ENCODE measurements around the gene EIF5. TPM values are rescaled to one million over a fixed set of nuclear protein-coding genes. Genes with fewer than 3 reads are reported as not detected.

EIF5 gene
- polyA plus RNA-seq, 3 donors: 48.7 to 156 (median 99.1) TPM

DNA sequence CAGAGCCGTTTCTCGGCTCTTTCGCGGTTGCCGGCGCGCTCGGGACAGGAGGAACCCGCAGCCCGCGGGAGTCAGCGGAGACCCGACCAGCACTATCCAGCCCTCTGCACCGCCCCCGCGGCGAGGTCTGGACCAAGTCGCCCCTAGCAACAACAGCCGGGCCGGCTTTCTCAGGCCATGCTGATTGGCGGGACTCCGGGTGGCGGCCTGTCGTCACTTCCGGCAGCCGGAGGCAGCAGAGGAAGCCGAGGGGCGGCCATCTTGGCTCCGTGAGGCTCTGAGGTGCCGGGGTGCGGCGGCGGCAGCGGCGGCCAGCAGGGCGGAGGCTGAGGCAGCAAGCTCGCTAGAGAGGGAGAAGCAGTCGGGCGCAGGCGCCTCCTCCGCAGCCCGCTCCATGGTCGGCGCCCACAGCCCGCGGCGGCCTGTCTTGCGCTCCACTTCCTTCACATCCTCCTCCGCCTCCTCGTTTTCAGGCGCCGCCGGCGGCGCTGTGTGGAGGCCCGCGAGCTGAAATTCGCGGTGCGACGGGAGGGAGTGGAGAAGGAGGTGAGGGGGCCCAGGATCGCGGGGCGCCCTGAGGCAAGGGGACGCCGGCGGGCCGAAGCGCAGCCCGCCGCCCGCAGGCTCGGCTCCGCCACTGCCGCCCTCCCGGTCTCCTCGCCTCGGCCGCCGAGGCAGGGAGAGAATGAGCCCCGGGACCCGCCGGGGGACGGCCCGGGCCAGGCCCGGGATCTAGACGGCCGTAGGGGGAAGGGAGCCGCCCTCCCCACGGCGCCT lies 51.3 kb downstream of the EIF5 start, which contains the start of gene MARK3:
Gene MARK3 (plus strand): TSS at position 264 of the 777 bp plus-strand sequence. CDS start 615 bp downstream, outside the sequence.
- H3K27ac ChIP-seq (ENCODE audit: low read depth, low read length): peak within 1 kb of the TSS; percentile 76
- 0 to 1% (median 0%) methylated on average over 74 to 90 of the region's 91 CpGs for WGBS, 3 donors

DNA sequence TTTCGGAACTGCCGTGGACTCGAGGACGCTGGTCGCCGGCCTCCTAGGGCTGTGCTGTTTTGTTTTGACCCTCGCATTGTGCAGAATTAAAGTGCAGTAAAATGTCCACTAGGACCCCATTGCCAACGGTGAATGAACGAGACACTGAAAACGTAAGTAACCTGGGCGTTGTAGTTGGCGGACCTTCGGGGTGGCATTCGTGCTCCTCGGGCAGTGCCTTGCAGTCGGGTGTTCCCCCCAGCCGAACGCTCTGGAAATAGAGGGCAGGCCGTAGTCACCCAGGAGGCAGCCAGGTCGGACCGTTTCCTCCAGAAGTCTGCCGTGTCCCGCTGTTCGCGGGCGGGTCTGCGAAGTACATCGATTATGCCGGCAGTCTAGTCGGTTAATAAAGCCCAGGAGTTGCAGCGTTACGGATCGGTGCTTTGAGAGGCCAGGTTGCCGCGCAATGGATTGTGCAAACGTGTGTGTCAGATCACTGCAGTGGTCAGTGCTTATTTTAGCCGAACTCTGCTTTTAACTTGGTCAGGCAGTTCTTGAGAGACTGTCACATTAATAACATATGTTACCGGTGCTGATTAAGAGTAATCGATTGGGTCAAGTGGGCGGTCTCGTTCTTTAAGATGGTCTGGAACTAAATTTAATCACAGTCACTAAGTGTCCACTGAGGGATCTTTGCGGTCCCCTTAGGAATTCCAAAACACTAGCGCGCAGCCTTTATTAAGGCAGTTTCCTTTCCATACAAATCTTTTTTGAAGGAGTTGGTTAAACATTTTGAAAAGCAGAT lies 52.1 kb downstream of the EIF5 start:
- peak overlapping the region; percentile 76 for H3K27ac ChIP-seq (ENCODE audit: low read depth, low read length)
- WGBS, 3 donors: 0 to 1% (median 0%) methylated on average over 44 of the region's 44 CpGs

DNA sequence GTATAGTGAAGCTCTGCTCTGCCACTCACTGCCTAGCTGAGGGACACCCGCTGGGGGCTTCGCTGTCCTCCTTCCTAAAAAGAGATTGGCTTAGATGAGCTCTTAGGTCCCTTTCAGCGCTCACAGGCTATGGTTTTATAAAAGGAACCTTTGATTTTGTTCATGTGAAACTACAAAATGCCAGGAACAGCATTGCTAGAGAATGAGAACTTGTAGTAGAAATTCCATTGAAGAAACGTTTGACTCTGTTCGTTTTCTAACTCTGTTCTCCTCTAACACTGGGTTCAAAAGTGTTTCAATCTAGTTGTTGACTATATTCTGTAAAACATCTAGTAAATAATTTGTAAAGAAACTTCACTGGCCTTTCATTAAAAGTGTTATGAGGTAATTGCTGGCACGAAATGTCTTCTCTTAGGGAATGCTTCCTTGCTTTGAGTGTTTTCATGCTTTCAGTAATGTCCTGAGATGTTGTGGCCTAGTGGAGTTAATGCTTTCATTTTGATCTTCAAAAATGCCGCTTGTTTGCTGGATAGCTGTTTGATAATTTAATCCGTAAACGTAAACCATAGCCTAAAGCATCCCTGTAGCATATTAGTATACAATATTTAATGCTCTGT lies 52.8 kb downstream of the EIF5 start:
- WGBS, 3 donors: 6 to 15% (median 11%) methylated on average over 9 of the region's 9 CpGs
- H3K27ac ChIP-seq (ENCODE audit: low read depth, low read length): no peak overlapping the region

DNA sequence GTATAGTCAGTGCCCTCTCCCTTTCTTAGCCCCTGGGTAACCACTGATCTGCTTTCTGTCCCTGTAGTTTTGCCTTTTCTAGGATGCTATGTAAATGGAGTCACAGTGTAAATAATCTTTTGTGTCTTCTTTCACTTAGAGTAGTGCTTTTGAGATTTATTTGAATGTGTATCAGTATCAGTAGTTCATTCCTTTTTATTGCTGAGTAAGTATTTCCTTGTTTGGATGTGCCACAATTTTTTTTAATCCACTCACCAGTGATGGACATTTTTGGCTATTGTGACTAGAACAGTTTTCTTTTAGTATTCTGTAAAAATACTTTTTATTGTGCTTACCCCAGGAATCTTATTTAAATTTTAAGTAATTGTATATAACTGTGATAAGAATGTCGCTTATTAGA lies 54.6 kb downstream of the EIF5 start:
- no peak overlapping the region for H3K27ac ChIP-seq (ENCODE audit: low read depth, low read length)
- 98 to 100% (median 100%) methylated on average over 1 of the region's 1 CpG for WGBS, 3 donors

DNA sequence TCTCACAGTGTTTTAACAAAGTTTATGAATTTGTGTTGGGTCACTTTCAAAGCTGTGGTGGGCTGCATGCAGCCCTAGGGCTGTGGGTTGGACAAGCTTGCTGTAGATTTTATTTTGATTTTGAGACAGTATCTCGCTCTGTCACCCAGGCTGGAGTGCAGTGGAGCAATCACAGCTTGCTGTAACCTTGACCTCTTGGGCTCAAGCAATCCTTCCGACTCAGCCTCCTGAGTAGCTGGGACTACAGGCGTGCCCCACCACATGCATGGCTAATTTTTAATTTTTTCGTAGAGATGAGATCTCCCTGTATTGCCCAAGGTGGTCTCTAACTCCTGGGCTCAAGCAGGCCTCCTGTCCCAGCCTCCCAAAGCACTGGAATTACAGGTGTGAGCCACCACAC lies 56.6 kb downstream of the EIF5 start:
- H3K27ac ChIP-seq (ENCODE audit: low read depth, low read length): no peak overlapping the region
- 71 to 82% (median 78%) methylated on average over 4 of the region's 4 CpGs for WGBS, 3 donors

DNA sequence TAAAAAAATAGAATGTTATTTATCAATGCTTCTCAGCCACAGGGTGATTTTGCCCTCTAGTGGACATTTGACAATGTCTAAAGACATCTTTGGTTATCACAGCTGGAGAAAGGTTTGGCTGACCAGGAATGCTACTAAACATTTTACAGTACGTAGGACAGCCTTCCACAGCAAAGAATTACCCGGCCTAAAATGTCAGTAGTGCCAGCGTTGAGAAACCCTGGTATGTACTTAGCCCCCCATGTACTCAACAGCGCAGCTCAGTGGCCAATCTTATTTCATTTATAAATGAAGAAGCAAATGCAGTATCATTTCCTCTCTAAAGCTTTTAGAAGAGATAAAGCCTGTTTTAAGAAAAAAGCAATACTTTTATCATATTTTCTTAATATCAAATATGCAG lies 57.0 kb downstream of the EIF5 start:
- 9 to 14% (median 12%) methylated on average over 4 of the region's 4 CpGs for WGBS, 3 donors
- no peak overlapping the region for H3K27ac ChIP-seq (ENCODE audit: low read depth, low read length)

DNA sequence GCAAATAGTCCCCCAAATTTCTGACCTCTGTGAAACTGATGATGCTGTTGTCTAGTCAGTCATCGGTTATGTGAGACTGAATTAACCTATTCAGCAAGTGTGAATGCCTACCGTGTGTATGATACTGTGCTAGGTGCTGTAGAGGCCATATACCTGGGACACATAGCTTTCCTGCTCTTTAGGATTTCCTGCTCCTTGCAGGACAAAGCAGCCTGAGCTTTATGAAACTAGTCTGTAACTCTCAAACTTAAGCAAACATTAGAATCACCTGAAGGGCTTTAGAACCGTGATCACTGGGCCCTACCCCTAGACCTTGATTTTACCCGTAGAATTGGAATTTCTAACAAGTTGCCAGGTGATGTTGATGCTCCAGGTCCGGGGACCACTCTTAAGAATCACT lies 58.1 kb downstream of the EIF5 start:
- 44 to 85% (median 77%) methylated on average over 5 of the region's 5 CpGs for WGBS, 3 donors
- H3K27ac ChIP-seq (ENCODE audit: low read depth, low read length): no peak overlapping the region

DNA sequence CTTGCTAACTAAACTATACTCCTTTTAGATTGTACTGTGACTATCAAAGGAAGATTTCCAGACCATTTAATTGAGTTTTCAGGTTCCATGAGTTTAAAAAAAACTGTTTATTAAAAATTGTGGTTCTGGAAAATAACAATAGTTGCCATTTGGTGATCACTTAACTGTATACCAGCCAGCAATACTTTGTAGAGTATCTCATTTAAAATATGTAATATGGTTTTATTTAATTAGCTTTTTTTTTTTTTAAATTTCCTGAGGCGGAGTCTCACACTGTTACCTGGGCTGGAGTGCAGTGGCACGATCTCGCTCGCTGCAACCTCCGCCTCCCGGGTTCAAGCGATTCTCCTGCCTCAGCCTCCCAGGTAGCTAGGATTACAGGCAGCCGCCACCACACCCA lies 58.5 kb downstream of the EIF5 start:
- 90 to 98% (median 93%) methylated on average over 8 of the region's 8 CpGs for WGBS, 3 donors
- H3K27ac ChIP-seq (ENCODE audit: low read depth, low read length): no peak overlapping the region

DNA sequence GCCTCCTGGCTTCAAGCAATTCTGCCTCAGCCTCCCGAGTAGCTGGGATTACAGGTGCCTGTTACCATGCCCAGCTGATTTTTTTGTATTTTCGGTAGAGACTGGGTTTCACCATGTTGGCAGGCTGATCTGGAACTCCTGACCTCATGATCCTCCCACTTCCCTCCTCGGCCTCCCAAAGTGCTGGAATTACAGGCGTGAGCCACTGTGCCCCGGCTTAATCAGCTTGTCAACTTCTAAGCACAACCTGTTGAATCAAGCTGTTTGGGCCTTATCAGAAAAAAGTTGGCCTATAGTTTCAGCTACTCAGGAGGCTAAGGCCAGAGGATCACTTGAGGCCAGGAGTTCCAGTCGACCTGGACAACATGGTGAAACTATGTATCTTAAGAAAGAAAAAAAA lies 59.0 kb downstream of the EIF5 start:
- WGBS, 3 donors: 40 to 62% (median 56%) methylated on average over 6 of the region's 6 CpGs
- H3K27ac ChIP-seq (ENCODE audit: low read depth, low read length): no peak overlapping the region

DNA sequence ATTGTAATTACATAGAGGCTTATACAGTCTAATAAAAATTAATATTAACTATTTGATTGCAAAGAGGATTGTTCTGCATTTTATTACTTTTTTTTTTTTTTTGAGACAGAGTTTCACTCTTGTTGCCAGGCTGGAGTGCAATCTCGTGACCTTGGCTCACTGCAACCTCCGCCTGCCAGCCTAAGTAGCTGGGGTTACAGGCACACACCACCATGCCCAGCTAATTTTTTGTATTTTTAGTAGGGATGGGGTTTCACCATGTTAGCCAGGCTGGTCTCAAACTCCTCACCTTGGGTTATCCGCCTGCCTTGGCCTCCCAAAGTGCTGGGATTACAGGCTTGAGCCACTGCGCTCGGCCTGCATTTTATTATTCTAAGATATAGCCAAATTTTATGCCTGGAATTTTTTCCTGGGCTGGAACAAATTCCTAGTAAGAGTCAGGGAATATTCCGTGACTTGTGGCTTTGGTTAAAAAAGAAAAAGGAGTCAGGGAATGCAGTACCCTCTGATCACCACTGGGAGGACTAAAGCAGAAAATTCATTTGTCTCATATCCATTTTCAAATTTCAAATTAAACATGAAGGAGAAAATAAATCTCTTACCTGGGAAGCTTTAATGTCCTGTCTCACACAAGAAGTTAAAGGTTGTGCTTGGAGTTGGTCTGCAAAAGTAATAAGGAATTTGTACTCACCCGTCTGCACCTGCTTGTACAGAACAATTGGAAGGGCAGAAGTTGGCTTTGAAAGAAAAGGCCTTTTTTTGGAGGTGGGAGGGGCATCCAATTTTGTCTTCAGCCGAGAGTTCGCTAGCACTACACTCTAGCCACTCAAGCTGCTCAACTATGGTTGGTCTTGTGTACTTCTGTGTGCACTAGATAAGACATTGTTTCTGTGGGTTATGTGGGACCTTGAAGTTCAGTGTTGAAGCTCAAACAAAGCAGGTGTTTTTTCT lies 59.9 kb downstream of the EIF5 start:
- 30 to 48% (median 46%) methylated on average over 9 of the region's 9 CpGs for WGBS, 3 donors
- H3K27ac ChIP-seq (ENCODE audit: low read depth, low read length): no peak overlapping the region

Other genes starting within 250 kb of the EIF5 start
- gene EXOC3L4, start 239.5 kb upstream of the EIF5 start, polyA plus RNA-seq: 1 to 10 TPM; 1.7 to 4.5 (median 1.7) TPM
- gene TNFAIP2, start 210.8 kb upstream of the EIF5 start, polyA plus RNA-seq: 100 to 1,000 TPM in 2 of 3 donors, 10 to 100 TPM in 1; 24.6 to 405 (median 266) TPM
- gene MARK3, start 51.2 kb downstream of the EIF5 start, polyA plus RNA-seq: 10 to 100 TPM; 36.4 to 47.8 (median 43.5) TPM
- 100 to 1,000 TPM; 109 to 574 (median 196) TPM for gene CKB, start 188.6 kb downstream of the EIF5 start, polyA plus RNA-seq
- 10 to 100 TPM in 2 of 3 donors, 1 to 10 TPM in 1; 6.9 to 19.2 (median 12.0) TPM for gene TRMT61A, start 195.0 kb downstream of the EIF5 start, polyA plus RNA-seq
- 10 to 100 TPM in 2 of 3 donors, 1 to 10 TPM in 1; 4.9 to 24.0 (median 13.4) TPM for gene BAG5, start 228.4 kb downstream of the EIF5 start, polyA plus RNA-seq
- 10 to 100 TPM; 49.3 to 67.5 (median 62.8) TPM for gene COA8, start 228.7 kb downstream of the EIF5 start, polyA plus RNA-seq